GM13976 (cell line): ENCODE measurements around the gene HPSE2.

ENCODE experiments used
- DNase-seq: peaks from one replicate; pipeline ENCODE4 v3.0.0; 2012; ENCODE audit warnings: low spot score
- CTCF ChIP-seq: IDR thresholded peaks from 2 replicates; pipeline ENCODE4 v1.5.1; 2012; ENCODE audit warnings: borderline replicate concordance, mild to moderate bottlenecking; ENCODE audit not compliant: insufficient read depth; ENCODE audit errors: extremely low read depth, missing control alignments, control extremely low read depth
- in situ Hi-C: fragments of 300-500 bp; cut with MboI; formaldehyde crosslinking; loops from one replicate; pipeline ENCODE4 v1.12.0; 2022; ENCODE audit warnings: low sequenced_read_pairs, mixed read lengths, inconsistent platforms; ENCODE audit not compliant: unreplicated experiment

Gene HPSE2

DNA sequence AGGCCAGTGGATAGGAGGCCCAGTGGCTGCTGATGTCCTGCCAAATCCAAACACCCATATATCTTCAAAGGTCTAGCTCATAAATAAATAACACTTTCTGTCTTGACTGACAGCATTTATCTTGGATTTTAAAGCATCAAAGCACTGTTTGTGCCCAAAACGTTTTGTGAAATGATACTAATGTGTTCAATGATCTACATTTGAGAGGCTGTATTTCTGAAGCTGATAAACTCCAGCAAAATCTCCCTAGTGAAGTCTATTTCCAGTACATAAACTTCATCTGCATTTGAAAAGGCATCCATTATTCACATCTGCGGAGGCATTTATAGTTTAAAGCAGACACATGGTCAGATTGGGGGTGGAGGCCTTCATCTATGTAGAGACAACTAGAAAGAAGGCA, 276.3 kb downstream of the HPSE2 start:
- DNase-seq = no peak
- no peak for TF ChIP-seq CTCF
- in situ Hi-C loops = no loop called here

GRCh38 chr10:98957801-98958200, 277.9 kb downstream of the HPSE2 start:
- TF ChIP-seq CTCF = no peak
- in situ Hi-C loops = no loop called here
- DNase-seq = no peak

DNA sequence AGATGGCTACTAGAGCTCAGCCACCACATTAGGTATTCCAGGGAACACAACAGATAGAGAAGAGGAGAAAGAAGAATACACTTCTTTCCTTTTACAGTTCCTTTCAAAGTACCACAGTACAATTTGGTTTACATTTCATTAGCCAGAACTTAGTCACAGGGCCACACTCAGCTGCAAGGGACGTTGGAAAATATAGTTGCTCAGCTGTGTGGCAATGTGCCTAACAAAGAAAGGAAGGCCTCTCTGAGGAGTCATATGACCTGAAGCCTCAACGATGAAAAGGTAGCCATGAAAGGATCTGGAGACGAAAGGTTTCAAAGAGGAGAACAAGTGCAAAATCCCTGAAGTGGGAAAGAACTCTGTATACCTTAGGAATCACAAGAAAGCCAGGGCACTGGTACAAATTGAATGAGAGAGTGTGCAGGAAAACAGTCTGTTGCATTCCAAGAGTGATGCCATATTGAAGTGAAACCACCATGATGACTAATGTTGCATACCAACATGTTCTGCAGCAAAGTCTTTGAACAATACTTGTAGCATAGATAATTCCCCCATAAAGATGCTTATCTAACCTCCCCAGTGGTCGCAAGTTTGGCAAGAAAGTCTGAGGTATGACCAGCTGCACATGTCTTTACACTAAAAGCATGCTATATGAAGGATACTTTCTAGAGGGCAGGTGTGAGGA, 278.9 kb downstream of the HPSE2 start:
- DNase-seq = no peak
- no peak for TF ChIP-seq CTCF
- in situ Hi-C loops = no loop called here

GRCh38 chr10:98953251-98953650, 282.4 kb downstream of the HPSE2 start:
- no peak for TF ChIP-seq CTCF
- DNase-seq = no peak
- in situ Hi-C loops = no loop called here

- in situ Hi-C loops = no loop called here
- no peak for TF ChIP-seq CTCF
- DNase-seq = no peak
These were observed 284.2 kb downstream of the HPSE2 start for GRCh38 chr10:98951269-98952000.

GRCh38 chr10:98950106-98950505, 285.5 kb downstream of the HPSE2 start:
- in situ Hi-C loops = no loop called here
- no peak for TF ChIP-seq CTCF

More at GRCh38 chr10:98950106-98950505, 285.5 kb downstream of the HPSE2 start:
- no peak for DNase-seq
